Activated naive CD8-positive, alpha-beta T cell treated with anti-CD3 and anti-CD28 coated beads, Interleukin-2, amount 10 ng/mL, durations not matched to agents 7 days and 5 days (primary cell): ENCODE results near the gene SLC9A8. TPM values are rescaled to one million over a fixed set of nuclear protein-coding genes. Genes with fewer than 3 reads are reported as not detected.
"Not testable (repeated sequence)": the region's sequence is repeated elsewhere in the genome, so short reads cannot be mapped to it uniquely, and the experiment has no call there.

Experiments
- ATAC-seq: fragments of 150-1000 bp; cut with Tn5 transposase; one replicate; pipeline ENCODE4 v1.10.0; 2021; ENCODE audit warnings: low read depth, moderate library complexity
- POLR2A ChIA-PET: fragments of 350-600 bp; sonication (Branson Sonifier 250); formaldehyde crosslinking; loops from one replicate; lab custom pipeline; 2021; ENCODE audit warnings: antibody characterized with exemption; lab: Charles Lee
- DNase-seq: peaks from one replicate; pipeline ENCODE4 v3.0.0; 2021
- H3K27ac Mint-ChIP-seq: one replicate; pipeline ENCODE4 v1.8.0; 2022; ENCODE audit warnings: mild to moderate bottlenecking, mixed read lengths
- H3K27me3 Mint-ChIP-seq: one replicate; pipeline ENCODE4 v1.8.0; 2022; ENCODE audit warnings: mild to moderate bottlenecking, moderate library complexity, mixed read lengths
- H3K36me3 Mint-ChIP-seq: one replicate; pipeline ENCODE4 v1.8.0; 2021; ENCODE audit warnings: mild to moderate bottlenecking, mixed read lengths
- H3K4me1 Mint-ChIP-seq: one replicate; pipeline ENCODE4 v1.8.0; 2021; ENCODE audit warnings: mixed read lengths
- H3K4me3 Mint-ChIP-seq: one replicate; pipeline ENCODE4 v1.8.0; 2022; ENCODE audit warnings: mild to moderate bottlenecking, moderate library complexity, mixed read lengths
- H3K9me3 Mint-ChIP-seq: one replicate; pipeline ENCODE4 v1.8.0; 2021; ENCODE audit warnings: mixed read lengths
- total RNA-seq, 2 experiments: library from RNA; stranded (reverse); gene quantifications; one replicate each; pipeline ENCODE4 v1.2.3, GENCODE V29; 2021

Gene SLC9A8
- total RNA-seq, 2 experiments from 2014 or later, result 18.8 to 22.3 TPM

DNA sequence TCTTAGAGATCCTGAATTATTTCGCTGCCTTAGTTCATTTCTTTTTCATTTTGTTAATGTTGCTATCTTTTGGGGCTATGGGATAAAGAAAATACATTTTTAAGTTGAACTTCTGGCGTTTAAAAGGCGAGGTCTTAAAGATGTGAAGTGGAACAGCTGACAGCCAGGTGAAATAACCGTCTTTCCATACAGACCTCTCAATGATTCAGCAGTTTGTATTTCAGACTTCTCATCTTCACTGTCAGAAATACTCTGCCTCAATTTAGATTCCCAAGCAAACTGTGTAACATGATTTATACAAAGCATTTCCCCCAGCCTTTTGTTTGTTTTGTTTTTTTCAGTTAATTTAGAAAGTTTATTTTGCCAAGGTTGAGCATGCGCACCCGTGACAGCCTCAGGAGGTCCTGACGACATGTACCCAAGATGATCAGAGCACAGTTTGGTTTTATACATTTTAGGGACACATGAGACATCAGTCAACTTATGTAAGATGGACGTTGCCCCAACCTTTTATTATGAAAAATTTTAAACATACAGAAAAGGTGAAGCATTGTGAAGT lies 40.0 kb downstream of the SLC9A8 start:
- peaks cover 13% of the 10 kb centered on the region for H3K4me1 Mint-ChIP-seq
- POLR2A ChIA-PET, result no interaction called here
- H3K4me3 Mint-ChIP-seq, result no peak overlapping the region
- no peaks in the 10 kb centered on the region for H3K27me3 Mint-ChIP-seq
- DNase-seq (no peak), ATAC-seq (no peak)
- H3K27ac Mint-ChIP-seq, result no peak overlapping the region
- H3K36me3 Mint-ChIP-seq, result peaks cover 21% of the 10 kb centered on the region
- no peaks in the 10 kb centered on the region for H3K9me3 Mint-ChIP-seq

DNA sequence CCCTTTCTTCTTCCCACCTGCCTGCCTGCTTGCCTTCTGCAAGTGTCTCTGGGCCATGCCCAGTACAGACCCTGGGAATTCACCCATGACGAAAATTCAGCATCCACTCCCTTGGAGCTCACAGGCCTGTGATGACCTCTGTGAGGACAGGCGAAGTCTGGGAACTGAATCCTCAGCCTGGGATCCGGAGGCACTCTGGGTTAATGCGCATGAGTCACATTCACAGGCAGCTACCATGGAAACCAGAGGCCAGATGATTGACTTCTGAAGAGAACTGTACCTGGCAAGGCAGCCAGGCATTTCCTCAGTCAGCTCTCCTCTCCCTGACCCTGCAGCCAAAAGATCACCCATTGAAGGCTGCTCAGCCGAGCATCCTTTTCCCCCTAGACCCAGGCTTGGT lies 41.0 kb downstream of the SLC9A8 start:
- ATAC-seq (no peak), DNase-seq (no peak)
- H3K27me3 Mint-ChIP-seq, result no peaks in the 10 kb centered on the region
- POLR2A ChIA-PET, result interaction anchor here (0.6 to 0.8 kb wide), 2 partner anchors 34 to 144 kb away, joined by 3 read pairs; no protein-coding TSS in a partner anchor
- H3K4me1 Mint-ChIP-seq, result peaks cover 13% of the 10 kb centered on the region
- peaks cover 20% of the 10 kb centered on the region for H3K36me3 Mint-ChIP-seq
- H3K9me3 Mint-ChIP-seq, result no peaks in the 10 kb centered on the region
- no peak overlapping the region for H3K4me3 Mint-ChIP-seq
- H3K27ac Mint-ChIP-seq, result peak overlapping the region; percentile 40

DNA sequence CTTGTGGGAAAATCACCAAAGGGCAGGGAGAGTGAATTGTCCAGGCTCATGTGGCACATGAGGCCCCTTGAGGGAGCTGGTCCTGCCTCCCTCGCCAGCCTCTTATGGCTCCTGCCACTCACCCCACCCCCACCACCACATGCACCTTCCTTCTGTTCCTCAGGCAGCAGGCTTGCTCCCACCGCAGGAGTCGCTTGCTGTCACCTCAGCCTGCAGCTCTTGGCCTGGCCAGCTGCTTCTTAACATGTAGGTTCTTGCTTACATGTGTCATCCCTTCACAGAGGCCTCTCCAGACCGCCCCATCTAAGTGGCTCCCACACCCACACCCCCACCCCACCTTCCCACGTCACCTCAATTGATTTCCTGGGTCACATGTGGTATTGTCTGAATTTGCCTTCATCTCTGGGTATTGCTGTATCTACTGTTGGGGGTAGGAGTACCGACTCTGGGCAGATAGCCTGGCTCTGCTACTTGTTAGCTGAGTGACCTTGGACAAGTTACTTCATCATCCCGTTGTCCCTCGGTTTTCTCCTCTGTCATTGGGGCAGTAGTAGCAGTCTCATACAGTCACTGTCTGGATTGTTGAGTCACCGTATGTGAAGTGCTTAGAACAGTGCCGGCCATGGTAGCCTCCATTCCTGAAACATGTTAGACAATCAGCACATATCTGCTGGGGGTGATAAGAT lies 41.7 kb downstream of the SLC9A8 start:
- no peak for ATAC-seq
- Mint-ChIP-seq H3K27ac (no peak overlapping the region), H3K4me1 (peaks cover 11% of the 10 kb centered on the region), H3K27me3 (no peaks in the 10 kb centered on the region), H3K4me3 (no peak overlapping the region), H3K9me3 (no peaks in the 10 kb centered on the region), H3K36me3 (peaks cover 16% of the 10 kb centered on the region)
- POLR2A ChIA-PET, result interaction anchor here (0.8 kb wide), 1 partner anchor 33 kb away, joined by 3 read pairs; no protein-coding TSS in a partner anchor
- no peak for DNase-seq

DNA sequence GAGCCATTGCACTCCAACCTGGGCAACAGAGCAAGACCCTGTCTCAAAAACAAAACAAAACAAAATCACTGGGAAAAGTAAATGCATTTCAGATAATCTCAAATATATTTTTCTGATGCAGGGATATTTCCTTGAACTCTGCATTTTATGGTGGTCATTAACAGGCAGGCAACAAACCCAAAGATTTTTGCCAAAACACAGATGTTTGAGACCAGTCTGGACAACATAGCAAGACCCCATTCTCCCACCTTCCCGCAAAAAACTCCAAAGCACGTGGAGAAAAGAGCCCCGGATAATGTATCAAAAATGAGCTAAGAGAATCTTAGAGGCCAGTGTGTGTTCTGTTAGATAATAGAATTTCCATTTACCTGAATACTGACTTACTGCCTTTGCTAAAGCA lies 44.3 kb downstream of the SLC9A8 start:
- no peak overlapping the region for H3K4me3 Mint-ChIP-seq
- H3K27ac Mint-ChIP-seq, result no peak overlapping the region
- POLR2A ChIA-PET, result no interaction called here
- no peak for DNase-seq
- peaks cover 11% of the 10 kb centered on the region for H3K4me1 Mint-ChIP-seq
- peaks cover 13% of the 10 kb centered on the region for H3K36me3 Mint-ChIP-seq
- no peaks in the 10 kb centered on the region for H3K9me3 Mint-ChIP-seq
- no peak for ATAC-seq
- no peaks in the 10 kb centered on the region for H3K27me3 Mint-ChIP-seq

DNA sequence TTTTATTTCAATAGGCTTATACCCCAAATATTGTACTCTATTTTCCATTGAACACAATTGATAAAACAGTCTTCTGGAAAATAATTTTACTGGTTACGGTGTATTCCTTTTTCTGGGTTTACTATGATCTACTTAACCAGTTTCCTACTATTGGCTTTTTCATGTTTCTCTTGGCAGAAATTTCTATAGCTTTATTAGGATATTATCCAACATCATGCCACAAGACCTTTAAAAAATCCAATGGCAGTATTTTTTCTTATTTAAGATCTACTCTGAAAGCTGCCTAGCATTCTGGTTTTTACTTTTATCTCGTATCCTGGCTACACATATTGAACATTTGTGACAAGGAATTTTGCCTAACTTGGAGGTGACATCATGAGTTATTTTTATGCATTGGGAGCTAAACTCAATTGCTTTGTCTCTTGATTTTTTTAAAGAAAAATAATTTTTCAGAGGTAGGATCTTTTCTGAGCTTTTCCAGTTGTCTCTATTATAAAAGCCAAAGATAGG lies 45.5 kb downstream of the SLC9A8 start:
- peaks cover 10% of the 10 kb centered on the region for H3K4me1 Mint-ChIP-seq
- no peak overlapping the region for H3K4me3 Mint-ChIP-seq
- H3K36me3 Mint-ChIP-seq, result peaks cover 11% of the 10 kb centered on the region
- no peak overlapping the region for H3K27ac Mint-ChIP-seq
- H3K9me3 Mint-ChIP-seq, result no peaks in the 10 kb centered on the region
- POLR2A ChIA-PET, result no interaction called here
- no peaks in the 10 kb centered on the region for H3K27me3 Mint-ChIP-seq
- ATAC-seq (no peak), DNase-seq (no peak)

DNA sequence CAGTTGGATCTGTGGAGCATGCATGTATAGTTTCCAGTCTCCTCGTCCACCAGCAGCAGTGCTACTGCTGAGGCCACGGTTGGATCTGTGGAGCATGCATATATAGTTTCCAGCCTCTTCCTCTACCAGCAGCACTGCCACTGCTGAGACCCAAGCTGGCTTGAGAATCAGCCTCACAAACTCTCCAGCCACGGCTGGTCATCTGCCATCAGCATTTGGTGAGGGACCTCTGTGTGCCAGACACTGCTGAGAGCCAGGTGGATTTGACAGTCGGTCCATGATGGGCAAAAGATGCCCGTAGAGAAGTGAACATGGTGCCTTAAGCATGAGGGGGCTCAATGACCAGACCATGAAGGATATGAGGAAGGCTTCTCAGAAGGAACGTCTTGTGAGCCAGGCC lies 46.4 kb downstream of the SLC9A8 start:
- Mint-ChIP-seq H3K27ac (no peak overlapping the region), H3K4me1 (peaks cover 10% of the 10 kb centered on the region), H3K36me3 (peaks cover 11% of the 10 kb centered on the region), H3K9me3 (no peaks in the 10 kb centered on the region), H3K4me3 (no peak overlapping the region), H3K27me3 (no peaks in the 10 kb centered on the region)
- POLR2A ChIA-PET, result no interaction called here
- no peak for ATAC-seq
- DNase-seq, result no peak

DNA sequence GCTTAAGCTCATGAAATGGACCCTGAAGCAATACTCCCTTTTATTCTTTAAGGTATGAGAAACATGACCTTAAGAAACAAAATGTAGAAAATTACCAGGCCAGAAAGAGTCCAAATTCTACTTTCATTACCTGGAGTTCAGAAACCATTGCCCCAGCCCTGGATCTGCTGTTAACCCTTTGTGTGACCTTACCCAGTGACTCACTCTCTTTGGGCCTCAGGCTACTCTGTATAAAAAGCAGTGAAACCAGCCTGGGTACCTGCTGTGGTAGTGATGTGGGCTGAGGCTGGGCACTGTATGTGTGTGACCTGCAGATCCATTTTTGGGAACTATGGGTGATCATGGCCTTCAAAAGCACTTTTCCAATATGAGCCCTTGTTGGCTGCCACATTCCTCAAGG lies 47.2 kb downstream of the SLC9A8 start:
- H3K4me3 Mint-ChIP-seq, result no peak overlapping the region
- no peaks in the 10 kb centered on the region for H3K9me3 Mint-ChIP-seq
- H3K36me3 Mint-ChIP-seq, result peaks cover 13% of the 10 kb centered on the region
- peaks cover 6% of the 10 kb centered on the region for H3K4me1 Mint-ChIP-seq
- no peak for ATAC-seq
- no peak overlapping the region for H3K27ac Mint-ChIP-seq
- H3K27me3 Mint-ChIP-seq, result no peaks in the 10 kb centered on the region
- no peak for DNase-seq
- POLR2A ChIA-PET, result no interaction called here

DNA sequence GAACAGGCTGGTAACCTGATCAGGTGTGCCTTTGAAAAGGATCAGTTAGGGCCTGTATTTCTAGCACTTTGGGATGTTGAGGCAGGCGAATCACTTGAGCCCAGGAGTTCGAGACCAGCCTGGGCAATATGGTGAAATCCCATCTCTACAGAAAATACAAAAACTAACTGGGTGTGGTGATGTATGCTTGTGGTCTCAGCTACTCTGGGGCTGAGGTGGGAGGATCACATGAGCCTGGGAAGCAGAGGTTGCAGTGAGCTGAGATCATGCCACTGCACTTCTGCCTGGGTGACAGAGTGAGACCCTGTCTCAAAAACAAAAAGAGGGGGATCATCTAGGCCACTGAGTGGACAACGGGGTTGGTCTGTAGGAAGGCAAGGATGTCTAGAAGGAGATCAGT lies 48.6 kb downstream of the SLC9A8 start:
- H3K4me3 Mint-ChIP-seq, DNase-seq, ATAC-seq, H3K9me3 Mint-ChIP-seq, H3K27ac Mint-ChIP-seq, H3K27me3 Mint-ChIP-seq, H3K4me1 Mint-ChIP-seq, POLR2A ChIA-PET: not testable (repeated sequence)
- H3K36me3 Mint-ChIP-seq, result peaks cover 12% of the 10 kb centered on the region

DNA sequence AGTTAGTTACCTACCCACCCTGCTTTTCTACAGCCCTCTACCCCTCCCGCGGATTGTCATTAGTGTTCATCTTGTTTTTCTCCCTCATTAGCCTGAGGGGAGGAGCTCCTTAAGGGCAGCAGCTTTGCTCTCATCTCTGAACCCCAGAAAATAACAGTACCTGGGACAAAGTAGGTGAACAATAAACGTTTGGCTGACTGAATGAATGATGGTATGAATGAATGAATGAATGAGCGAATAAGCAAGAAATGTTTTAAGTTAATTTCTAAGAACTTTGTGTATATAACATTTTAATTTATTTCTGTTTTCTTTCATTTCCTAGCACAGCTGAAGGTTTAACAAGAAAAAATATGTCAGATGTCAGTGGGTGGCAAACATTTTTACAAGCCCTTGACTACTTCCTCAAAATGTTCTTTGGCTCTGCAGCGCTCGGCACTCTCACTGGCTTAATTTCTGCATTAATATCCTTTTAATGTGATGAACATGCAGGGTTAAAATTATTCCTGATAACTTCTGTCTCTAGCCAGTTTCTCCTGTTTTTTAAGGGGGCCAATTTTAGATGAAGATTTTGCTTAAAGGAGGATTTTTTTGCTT lies 50.1 kb downstream of the SLC9A8 start:
- Mint-ChIP-seq H3K27me3 (no peaks in the 10 kb centered on the region), H3K4me1 (peaks cover 6% of the 10 kb centered on the region), H3K27ac (no peak overlapping the region), H3K36me3 (peaks cover 11% of the 10 kb centered on the region), H3K9me3 (no peaks in the 10 kb centered on the region), H3K4me3 (no peak overlapping the region)
- no peak for DNase-seq
- ATAC-seq, result no peak
- POLR2A ChIA-PET, result interaction anchor here (1.0 kb wide), 1 partner anchor 112 kb away, joined by 3 read pairs; no protein-coding TSS in a partner anchor

DNA sequence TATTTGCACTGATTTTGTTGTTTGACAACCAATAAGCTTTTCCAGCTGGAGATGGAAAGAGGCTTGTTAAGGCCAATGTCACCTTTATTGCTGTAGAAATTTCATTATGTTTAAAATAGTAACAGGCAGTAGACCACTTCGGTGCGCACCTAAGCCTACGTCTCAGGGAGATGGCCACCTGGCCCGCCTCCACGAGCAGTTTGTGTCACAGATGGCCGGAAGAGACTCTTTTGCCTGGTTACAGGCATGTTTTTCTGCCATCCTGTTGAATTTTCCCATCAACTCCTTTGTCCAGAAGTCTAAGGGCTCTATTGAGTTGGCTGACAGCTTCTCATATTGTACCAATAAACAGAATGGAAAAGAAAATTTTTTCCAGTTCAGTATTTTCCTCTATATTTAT lies 51.0 kb downstream of the SLC9A8 start:
- Mint-ChIP-seq H3K4me1 (peaks cover 6% of the 10 kb centered on the region), H3K4me3 (no peak overlapping the region), H3K9me3 (no peaks in the 10 kb centered on the region), H3K27me3 (no peaks in the 10 kb centered on the region), H3K36me3 (peaks cover 11% of the 10 kb centered on the region), H3K27ac (no peak overlapping the region)
- POLR2A ChIA-PET, result no interaction called here
- no peak for ATAC-seq
- DNase-seq, result no peak

DNA sequence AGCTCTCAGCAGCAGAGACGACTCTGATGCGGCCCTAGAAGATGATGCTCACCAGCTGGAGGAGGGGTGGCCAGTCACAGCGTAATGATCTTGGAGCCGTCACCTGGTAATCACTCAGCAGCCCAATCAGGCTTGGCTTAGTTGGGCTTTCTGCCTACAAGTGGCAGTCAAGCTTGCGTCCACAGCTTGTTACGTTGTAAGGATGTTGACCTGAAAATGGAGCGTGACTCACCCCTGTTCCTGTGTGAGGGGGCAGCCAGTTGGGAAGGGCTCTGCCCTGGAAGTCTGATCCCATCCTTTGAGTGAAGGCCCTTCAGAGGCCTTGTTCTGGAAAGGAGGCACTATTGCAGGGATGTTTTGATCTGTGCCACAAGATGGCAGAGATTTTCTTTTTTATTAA lies 52.9 kb downstream of the SLC9A8 start:
- Mint-ChIP-seq H3K27me3 (no peaks in the 10 kb centered on the region), H3K4me1 (peaks cover 6% of the 10 kb centered on the region), H3K4me3 (no peak overlapping the region), H3K9me3 (no peaks in the 10 kb centered on the region), H3K27ac (no peak overlapping the region), H3K36me3 (peaks cover 10% of the 10 kb centered on the region)
- ATAC-seq (no peak), DNase-seq (no peak)
- POLR2A ChIA-PET, result no interaction called here

DNA sequence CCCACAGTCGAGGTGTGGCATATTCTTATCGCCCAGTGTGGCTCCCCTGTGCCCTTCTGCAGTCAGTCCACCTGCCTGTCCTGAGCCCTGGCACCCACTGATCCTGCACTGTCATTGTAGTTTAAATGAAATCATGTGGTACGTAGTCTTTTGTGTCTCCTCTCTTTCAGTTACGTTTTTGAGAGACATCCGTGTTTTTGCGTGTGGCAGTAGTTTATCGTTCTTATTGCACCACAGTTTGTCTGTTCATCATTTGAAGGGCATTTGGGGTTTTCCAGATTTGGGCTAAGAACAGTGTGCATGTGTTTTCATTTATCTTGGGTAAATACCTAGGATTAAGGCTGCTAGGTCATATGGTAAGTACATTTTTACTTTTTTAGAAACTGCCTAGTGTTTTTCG lies 53.4 kb downstream of the SLC9A8 start:
- Mint-ChIP-seq H3K4me1 (peaks cover 2% of the 10 kb centered on the region), H3K27me3 (no peaks in the 10 kb centered on the region), H3K36me3 (peaks cover 10% of the 10 kb centered on the region), H3K27ac (no peak overlapping the region), H3K9me3 (no peaks in the 10 kb centered on the region), H3K4me3 (no peak overlapping the region)
- no peak for ATAC-seq
- no peak for DNase-seq
- POLR2A ChIA-PET, result no interaction called here

DNA sequence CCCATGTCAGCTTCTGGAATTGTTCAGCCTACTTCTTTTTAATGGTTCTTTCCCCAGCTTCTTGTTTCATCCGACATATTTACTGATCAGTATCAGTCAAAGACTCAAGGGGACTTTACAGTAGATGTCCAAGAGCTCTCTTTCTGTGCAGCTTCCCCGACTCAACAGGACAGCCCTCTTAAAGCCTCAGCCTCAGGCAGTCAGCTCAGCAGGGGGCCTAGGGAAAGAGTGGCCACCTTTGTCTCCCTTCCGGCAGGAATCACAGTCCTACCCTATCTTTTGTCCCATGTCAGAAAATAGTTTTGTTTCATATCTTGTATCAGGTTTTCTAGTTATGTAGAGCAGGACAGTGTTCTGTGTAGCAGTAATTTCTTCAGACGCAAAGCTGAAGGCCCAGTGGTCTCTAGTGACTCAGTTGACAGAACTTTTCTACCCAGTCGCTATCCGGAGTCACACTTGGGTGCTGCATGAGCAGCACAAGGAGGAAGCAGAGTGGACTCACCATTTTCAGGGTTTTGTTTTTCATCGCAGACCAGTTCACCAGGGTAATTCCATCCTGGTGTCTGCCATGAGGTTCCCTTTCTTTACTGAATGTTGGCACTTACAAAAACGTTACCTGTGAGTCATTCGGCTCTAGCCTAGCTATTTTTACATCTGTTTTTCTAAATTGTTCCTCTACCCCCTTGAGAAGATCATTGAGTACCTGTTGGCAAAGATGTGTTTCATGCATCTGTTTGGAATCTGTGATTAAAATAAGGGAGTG lies 55.0 kb downstream of the SLC9A8 start:
- H3K27ac Mint-ChIP-seq, result no peak overlapping the region

More for the DNA sequence above, 55.0 kb downstream of the SLC9A8 start:
- ATAC-seq (no peak), DNase-seq (no peak)
- Mint-ChIP-seq H3K36me3 (peaks cover 10% of the 10 kb centered on the region), H3K27me3 (no peaks in the 10 kb centered on the region), H3K4me3 (no peak overlapping the region), H3K4me1 (no peaks in the 10 kb centered on the region), H3K9me3 (no peaks in the 10 kb centered on the region)
- POLR2A ChIA-PET, result no interaction called here
